ENCODE data around the gene TTC17. TPM values are rescaled to one million over a fixed set of nuclear protein-coding genes. Genes with fewer than 3 reads are reported as not detected.
A peak's percentile ranks its signal among the peaks of the same experiment; 100 is the strongest.

The TTC17 gene
- total RNA-seq, 1 donor from 2014 or later = 183 TPM

DNA sequence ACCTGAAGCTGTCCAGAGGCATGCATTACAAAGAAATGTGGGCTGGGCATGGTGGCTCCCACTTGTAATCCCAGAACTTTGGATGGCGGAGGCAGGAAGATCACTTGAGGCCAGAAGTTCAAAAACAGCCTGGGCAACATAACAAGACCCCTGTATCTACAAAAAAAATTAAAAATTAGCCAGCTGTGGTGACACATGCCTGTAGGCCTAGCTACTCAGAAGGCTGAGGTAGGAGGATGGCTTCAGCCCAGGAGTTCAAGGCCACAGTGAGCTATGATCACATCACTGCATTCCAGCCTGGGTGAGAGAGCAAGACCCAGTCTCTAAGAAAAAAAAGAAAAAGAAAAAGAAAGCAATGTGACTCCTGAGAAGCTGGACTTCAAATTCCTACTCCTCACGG, 183.3 kb downstream of the TTC17 start:
- Mint-ChIP-seq H3K36me3 (peaks cover 6% of the 10 kb centered on the region), H3K27ac (no peak overlapping the region), H3K9me3 (peaks cover 29% of the 10 kb centered on the region), H3K4me1 (peaks cover 42% of the 10 kb centered on the region), H3K27me3 (ENCODE audit: insufficient read depth, low read depth) (peaks cover 20% of the 10 kb centered on the region), H3K4me3 (no peak overlapping the region)
- Histone ChIP-seq H3K9ac (no peak overlapping the region), H3K27me3 (peaks cover 45% of the 10 kb centered on the region), H3K36me3 (no peaks in the 10 kb centered on the region), H3K79me2 (ENCODE audit: low read depth) (no peaks in the 10 kb centered on the region), H3K4me3 (no peak overlapping the region), H3K4me2 (no peak overlapping the region), H3F3A (ENCODE audit: low read depth) (peaks cover 8% of the 10 kb centered on the region), H4K20me1 (ENCODE audit: low read depth) (no peaks in the 10 kb centered on the region), H3K9me3 (ENCODE audit: low read depth) (no peaks in the 10 kb centered on the region), H2AFZ (replicated peaks) (no peak overlapping the region), H3K27ac (no peak overlapping the region), H3K4me1 (peaks cover 8% of the 10 kb centered on the region)
- TF ChIP-seq, protein P1, sequence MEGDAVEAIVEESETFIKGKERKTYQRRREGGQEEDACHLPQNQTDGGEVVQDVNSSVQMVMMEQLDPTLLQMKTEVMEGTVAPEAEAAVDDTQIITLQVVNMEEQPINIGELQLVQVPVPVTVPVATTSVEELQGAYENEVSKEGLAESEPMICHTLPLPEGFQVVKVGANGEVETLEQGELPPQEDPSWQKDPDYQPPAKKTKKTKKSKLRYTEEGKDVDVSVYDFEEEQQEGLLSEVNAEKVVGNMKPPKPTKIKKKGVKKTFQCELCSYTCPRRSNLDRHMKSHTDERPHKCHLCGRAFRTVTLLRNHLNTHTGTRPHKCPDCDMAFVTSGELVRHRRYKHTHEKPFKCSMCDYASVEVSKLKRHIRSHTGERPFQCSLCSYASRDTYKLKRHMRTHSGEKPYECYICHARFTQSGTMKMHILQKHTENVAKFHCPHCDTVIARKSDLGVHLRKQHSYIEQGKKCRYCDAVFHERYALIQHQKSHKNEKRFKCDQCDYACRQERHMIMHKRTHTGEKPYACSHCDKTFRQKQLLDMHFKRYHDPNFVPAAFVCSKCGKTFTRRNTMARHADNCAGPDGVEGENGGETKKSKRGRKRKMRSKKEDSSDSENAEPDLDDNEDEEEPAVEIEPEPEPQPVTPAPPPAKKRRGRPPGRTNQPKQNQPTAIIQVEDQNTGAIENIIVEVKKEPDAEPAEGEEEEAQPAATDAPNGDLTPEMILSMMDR (IDR thresholded peaks at IDR 0.05) = no peak
- TF ChIP-seq EZH2 (IDR thresholded peaks at IDR 0.05) = no peak
- TF ChIP-seq EZH2phosphoT487 (IDR thresholded peaks at IDR 0.05) = no peak
- DNase-seq (ENCODE audit: low spot score) = no peak

DNA sequence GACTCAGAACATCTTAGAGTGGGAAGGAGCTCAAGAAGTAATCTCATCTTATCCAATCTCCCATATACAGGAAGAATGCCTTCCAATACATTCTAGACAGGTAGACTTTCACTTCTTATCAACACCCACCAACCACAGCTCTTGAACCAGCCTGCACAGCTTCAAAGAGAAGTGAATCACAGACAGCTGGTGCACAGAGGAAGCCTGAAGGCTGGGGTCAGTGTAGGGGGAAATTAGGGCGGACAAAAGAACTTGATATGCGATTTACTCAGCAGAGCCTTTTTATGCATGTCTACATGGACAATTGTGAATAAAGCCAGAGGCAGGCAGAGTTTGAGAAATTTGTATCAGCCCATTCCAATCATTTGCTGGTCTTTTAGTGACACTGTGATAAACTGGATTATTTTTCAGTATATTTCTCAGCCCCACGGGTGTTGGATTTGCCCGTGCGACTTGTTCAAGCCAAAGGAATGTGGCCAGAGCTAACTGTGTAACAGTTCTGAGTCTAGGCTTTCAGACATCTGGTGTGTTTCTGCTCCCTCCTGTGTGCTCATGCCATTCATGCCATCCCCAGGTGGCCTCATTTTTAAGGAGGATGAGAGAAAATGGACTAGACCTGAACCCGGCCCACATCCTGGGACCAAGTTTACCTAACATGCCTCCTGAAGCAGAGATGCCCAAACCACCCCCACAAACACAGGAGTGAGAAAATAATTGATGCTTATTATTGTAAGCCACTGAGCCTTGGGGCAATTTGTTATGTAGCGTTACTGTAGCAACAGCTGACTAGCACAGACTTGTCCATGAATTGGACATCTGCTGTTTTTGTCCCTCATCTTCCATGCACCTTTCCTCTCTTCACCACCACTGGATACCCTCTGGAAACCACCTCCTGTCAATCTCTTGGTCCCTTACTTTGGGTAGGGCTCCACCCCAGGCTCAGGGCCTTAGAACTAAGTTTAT, 184.3 kb downstream of the TTC17 start:
- peaks cover 7% of the 10 kb centered on the region for H3K4me1 ChIP-seq
- H3K4me1 Mint-ChIP-seq = peaks cover 39% of the 10 kb centered on the region
- peaks cover 20% of the 10 kb centered on the region for H3K27me3 Mint-ChIP-seq (ENCODE audit: insufficient read depth, low read depth)
- no peak overlapping the region for H3K4me2 ChIP-seq
- no peak overlapping the region for H3K27ac ChIP-seq
- no peaks in the 10 kb centered on the region for H3K79me2 ChIP-seq (ENCODE audit: low read depth)
- no peaks in the 10 kb centered on the region for H3K9me3 ChIP-seq (ENCODE audit: low read depth)
- H3K9ac ChIP-seq = no peak overlapping the region
- no peak for DNase-seq (ENCODE audit: low spot score)
- H3K27me3 ChIP-seq = peaks cover 46% of the 10 kb centered on the region
- H2AFZ ChIP-seq (replicated peaks) = no peak overlapping the region
- peak overlapping the region; percentile 54 for H3K4me3 Mint-ChIP-seq
- TF ChIP-seq EZH2 (IDR thresholded peaks at IDR 0.05) (no peak), EZH2phosphoT487 (IDR thresholded peaks at IDR 0.05) (no peak)
- TF ChIP-seq, protein P1 (IDR thresholded peaks at IDR 0.05) = no peak
- peaks cover 25% of the 10 kb centered on the region for H3K9me3 Mint-ChIP-seq
- no peaks in the 10 kb centered on the region for H3K36me3 ChIP-seq
- H3F3A ChIP-seq (ENCODE audit: low read depth) = peaks cover 8% of the 10 kb centered on the region
- H3K27ac Mint-ChIP-seq = peak overlapping the region; percentile 98
- peaks cover 6% of the 10 kb centered on the region for H3K36me3 Mint-ChIP-seq
- H3K4me3 ChIP-seq = no peak overlapping the region
- H4K20me1 ChIP-seq (ENCODE audit: low read depth) = no peaks in the 10 kb centered on the region

Small RNA genes lying within 50 kb of the gene (small RNA-seq; reads per million reads assigned to genes)
- gene RF00019 = not detected
- gene RN7SKP287 = not detected

Other genes starting within 250 kb of the TTC17 start
- 155 and 239 TPM in 2 replicates for gene API5, start 46.9 kb upstream of the TTC17 start, total RNA-seq (ENCODE audit: low replicate concordance)